RWPE1 (cell line): ENCODE measurements around the gene NKD1.

Experiments used
- CTCF ChIA-PET: fragments of 350-600 bp; sonication (Branson Sonifier 250); formaldehyde crosslinking; extraction: SDS; loops from one replicate; lab custom pipeline; 2021; lab: Yijun Ruan, JAX
- POLR2A ChIA-PET: fragments of 400-600 bp; formaldehyde crosslinking; extraction: SDS; loops from one replicate; lab custom pipeline; 2020; ENCODE audit warnings: antibody characterized with exemption; ENCODE audit not compliant: low non-redundant PET; lab: Yijun Ruan, JAX
- DNase-seq: peaks from one replicate; pipeline ENCODE4 v3.0.0; 2012; ENCODE audit warnings: low spot score
- H3K27ac ChIP-seq: fragments of 450-650 bp; 2 replicates; pipeline ENCODE4 v1.5.1; 2017
- TF ChIP-seq, protein P1 (sequence below): fragments of 450-650 bp; conservative IDR thresholded peaks from 2 replicates; pipeline ENCODE4 v1.5.1; 2017; ENCODE audit warnings: low read depth, mild to moderate bottlenecking

Gene NKD1

DNA sequence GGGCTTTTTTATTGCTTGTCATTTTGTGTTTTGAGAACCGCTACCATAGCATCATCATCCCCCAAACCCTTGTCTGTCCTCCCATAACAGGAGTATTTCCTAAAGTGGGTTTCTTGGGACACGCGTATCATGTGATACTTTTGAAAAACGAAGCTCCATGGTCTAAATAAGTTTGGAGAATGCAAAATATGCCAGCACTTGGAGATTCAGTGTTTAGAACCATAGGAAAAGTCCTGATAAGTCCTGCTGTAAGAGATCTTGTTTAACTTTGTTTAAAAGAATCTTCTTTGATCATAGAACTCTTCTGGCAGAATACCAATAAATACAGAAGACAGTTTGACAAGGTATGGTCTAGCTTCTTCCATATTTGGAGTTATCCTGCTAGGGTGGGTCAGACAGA is 59.3 kb downstream of the NKD1 start:
- DNase-seq = no peak
- no peak overlapping the region for H3K27ac ChIP-seq
- ChIA-PET CTCF (interaction anchor here (0.5 to 0.6 kb wide), 2 partner anchors 212 to 371 kb away, joined by 3 read pairs; no protein-coding TSS in a partner anchor), POLR2A (interaction anchor here (0.6 kb wide), 1 partner anchor 9 kb away, joined by 4 read pairs; no protein-coding TSS in a partner anchor)
- TF ChIP-seq, protein P1, sequence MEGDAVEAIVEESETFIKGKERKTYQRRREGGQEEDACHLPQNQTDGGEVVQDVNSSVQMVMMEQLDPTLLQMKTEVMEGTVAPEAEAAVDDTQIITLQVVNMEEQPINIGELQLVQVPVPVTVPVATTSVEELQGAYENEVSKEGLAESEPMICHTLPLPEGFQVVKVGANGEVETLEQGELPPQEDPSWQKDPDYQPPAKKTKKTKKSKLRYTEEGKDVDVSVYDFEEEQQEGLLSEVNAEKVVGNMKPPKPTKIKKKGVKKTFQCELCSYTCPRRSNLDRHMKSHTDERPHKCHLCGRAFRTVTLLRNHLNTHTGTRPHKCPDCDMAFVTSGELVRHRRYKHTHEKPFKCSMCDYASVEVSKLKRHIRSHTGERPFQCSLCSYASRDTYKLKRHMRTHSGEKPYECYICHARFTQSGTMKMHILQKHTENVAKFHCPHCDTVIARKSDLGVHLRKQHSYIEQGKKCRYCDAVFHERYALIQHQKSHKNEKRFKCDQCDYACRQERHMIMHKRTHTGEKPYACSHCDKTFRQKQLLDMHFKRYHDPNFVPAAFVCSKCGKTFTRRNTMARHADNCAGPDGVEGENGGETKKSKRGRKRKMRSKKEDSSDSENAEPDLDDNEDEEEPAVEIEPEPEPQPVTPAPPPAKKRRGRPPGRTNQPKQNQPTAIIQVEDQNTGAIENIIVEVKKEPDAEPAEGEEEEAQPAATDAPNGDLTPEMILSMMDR = no peak

DNA sequence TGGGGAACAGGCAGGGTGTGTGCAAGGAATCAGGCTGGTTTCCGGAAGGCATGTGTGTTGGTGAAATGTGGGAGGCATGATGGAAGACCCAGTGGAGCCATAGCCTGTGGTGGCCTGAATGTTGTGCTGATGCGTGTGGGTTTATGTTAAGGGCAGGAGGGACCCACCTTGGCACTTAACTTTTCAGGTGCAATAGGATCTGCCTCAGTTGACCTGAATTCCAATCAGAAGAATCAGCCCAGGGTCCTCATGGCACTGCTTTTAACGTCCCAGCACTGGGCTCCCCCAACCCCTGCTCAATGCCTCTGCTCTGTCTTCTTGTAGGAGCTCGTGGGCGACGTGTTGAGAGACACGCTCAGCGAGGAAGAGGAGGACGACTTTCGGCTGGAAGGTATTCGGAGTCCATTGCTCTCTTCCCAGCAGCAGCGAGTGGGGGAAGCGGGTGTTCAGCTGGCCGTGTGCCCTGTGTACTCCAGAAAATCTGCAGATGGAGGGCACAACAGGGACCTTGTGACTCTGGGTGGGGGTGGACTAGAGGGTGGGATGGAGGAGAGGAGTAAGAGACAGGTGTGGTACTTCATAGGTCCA is 59.9 kb downstream of the NKD1 start:
- no peak for DNase-seq
- POLR2A ChIA-PET = no interaction called here
- H3K27ac ChIP-seq = no peak overlapping the region
- TF ChIP-seq, protein P1 = no peak
- CTCF ChIA-PET = interaction anchor here (0.6 kb wide), 1 partner anchor 213 kb away, joined by 3 read pairs; no protein-coding TSS in a partner anchor

DNA sequence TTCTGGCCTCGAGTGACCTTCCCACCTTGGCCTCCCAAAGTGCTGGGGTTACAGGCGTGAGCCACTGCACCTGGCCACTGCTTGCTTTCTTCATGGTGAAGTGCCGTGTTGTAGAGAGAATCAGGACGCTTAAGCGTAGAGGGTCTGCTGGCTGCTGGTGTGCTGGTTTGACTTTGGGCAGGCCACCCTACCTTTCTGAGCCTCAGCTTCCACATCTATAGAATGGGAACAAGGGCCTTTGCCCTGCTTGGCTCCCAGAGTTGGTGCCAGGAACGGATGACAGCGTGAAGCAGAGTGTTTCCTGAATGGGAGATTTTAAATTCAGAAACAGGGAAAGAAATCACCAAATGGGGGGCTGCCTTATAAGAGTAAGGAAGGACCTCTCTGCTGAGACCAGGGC is 60.9 kb downstream of the NKD1 start:
- POLR2A ChIA-PET = no interaction called here
- no peak for DNase-seq
- CTCF ChIA-PET = no interaction called here
- no peak overlapping the region for H3K27ac ChIP-seq
- TF ChIP-seq, protein P1 = no peak

DNA sequence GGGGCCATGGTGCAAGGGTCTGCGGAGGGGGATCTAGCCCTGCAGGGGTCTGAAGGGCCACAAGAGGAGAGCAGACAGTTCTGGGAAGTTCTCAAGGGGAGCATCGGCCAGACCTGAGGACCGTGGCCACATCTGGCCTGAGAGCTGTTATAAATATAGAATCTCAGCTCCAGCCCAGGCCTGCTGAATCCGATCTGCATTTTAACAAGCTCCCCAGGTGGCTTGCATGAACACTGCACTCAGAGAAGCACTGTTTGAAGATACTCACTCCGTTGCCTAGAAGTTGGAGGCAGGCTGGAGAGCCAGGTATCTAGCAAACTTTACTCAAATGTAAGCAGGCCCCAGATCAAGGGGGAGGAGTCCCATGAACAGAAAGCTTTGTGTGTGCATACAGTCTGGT is 61.3 kb downstream of the NKD1 start:
- POLR2A ChIA-PET = no interaction called here
- no peak overlapping the region for H3K27ac ChIP-seq
- no peak for DNase-seq
- CTCF ChIA-PET = no interaction called here
- TF ChIP-seq, protein P1 = no peak

DNA sequence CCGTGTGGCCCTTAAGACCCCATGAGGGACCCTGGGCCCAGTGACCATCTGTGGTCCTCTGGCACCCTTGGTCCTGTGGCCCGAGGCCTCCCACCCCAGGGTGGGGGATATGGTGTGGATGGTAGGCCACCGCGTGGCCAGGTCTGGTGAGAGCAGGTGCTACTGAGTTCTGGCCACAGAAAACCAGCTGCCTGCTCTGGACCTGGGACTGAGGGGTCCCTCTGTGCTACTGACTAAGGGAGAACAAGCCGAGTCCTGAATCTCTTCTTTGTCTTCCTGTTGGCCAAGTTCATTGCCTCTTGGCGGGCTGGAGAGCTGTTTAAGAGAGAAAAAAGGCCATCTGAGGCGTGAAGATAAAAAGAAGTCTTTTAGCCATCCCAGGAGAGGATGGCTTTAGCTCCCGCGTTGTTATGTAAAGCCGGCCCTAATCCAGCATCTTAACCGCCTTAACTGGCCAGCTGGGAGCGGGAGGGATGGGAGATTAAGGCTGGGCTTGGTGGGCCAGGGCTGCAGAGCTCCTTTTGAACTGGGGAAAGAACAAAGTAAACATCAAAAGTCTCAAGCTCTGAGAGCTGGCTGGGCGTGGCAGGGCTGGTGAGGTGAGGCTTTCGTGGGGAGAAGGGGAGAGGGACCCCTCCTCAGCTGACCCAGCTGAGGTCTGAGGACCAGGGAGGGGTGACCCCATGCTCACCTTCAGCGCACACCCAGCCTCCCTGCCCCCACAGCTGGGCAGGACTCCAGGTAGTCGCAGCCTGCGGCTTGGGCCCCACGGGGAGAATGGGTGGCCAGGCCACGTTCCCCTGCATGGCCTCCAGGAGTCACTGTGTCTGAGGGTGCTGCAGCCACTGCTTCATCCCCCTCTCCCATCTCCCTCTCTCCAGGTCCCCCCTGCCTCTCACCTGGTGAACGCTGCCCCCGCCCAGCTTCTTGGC is 62.4 kb downstream of the NKD1 start:
- DNase-seq = no peak
- POLR2A ChIA-PET = no interaction called here
- H3K27ac ChIP-seq = no peak overlapping the region
- TF ChIP-seq, protein P1 = no peak
- CTCF ChIA-PET = interaction anchor here (0.7 kb wide), 1 partner anchor 30 kb away, joined by 3 read pairs; no protein-coding TSS in a partner anchor

DNA sequence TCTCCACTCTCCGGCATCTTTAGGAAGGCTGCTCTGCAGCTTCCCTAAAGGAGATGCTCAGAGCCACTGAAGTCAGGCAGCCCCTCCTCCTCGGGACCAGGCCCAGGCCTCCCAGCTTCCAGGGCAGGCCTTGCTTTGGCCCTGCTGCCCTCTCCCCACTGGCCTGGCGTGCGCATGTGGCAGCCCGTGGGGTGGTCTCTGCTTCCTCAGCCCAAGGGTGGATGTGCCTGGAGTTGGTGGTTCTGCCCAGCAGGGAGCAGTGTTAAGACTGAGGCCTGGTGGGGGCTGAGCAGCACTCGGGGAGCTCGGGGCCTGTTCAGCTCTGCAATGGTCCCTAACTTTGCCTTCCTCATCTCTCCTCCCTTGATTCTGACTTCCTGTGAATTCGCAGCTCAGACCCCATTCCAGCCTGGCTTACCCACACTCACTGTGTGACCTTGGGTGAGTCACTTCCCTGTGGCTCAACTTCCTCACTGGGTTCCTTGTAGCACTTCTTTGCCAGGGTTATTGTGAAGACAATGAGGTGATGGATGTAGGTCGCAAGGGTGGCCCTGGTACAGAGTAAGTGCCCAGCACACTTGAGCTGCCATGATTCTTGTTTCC is 63.2 kb downstream of the NKD1 start:
- DNase-seq = peak; percentile 11
- TF ChIP-seq, protein P1 = no peak
- ChIA-PET POLR2A (no interaction called here), CTCF (interaction anchor here (0.7 kb wide), 1 partner anchor 31 kb away, joined by 3 read pairs; no protein-coding TSS in a partner anchor)
- H3K27ac ChIP-seq = no peak overlapping the region
